GM21737 (cell line): ENCODE measurements around the gene C1GALT1C1L.
"Not testable (repeated sequence)": the region's sequence is repeated elsewhere in the genome, so short reads cannot be mapped to it uniquely, and the experiment has no call there.

ENCODE experiments used
- ATAC-seq: cut with Tn5 transposase; IDR thresholded peaks from one replicate; pipeline ENCODE4 v1.9.1; 2021; ENCODE audit warnings: mild to moderate bottlenecking, moderate library complexity; ENCODE audit not compliant: unreplicated experiment

C1GALT1C1L gene

DNA sequence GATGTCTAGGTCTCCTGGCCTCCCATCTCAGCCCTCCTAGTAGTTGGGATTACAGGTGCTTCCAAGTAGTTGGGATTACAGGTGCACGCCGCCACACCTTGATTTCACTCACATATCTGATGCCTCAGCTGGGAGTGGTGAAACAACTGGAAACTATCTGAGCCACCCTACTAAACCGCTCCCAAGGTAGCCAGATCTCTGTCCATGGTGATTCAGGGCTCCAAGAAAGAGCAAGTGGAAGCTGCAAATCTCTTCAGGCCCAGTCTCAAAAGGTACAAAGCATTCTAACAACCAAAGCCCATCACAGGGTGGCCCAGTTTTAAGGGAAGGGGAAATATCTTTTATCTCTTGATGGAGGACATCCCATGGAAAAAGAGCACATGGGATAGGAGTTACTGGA, 19.0 kb downstream of the C1GALT1C1L start:
- ATAC-seq = no peak

DNA sequence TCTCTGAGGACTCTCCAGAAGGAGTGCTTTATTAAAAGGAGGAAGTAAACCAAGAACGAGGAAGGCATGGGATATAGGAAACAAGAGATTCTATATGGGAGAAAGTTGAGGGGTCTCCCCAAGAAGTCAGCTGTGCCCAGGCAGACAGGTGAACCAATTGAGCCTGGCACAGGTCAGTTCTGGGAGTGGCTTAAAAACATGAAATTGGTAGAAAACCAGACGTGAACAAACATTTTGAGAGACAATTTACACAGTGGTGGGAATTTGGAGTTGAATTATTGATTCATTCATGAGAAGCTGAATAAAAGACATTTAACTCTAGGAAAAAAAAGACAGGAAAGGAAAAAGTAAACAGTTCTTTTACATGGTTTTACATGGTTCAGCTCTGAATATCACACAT, 22.7 kb downstream of the C1GALT1C1L start:
- no peak for ATAC-seq

DNA sequence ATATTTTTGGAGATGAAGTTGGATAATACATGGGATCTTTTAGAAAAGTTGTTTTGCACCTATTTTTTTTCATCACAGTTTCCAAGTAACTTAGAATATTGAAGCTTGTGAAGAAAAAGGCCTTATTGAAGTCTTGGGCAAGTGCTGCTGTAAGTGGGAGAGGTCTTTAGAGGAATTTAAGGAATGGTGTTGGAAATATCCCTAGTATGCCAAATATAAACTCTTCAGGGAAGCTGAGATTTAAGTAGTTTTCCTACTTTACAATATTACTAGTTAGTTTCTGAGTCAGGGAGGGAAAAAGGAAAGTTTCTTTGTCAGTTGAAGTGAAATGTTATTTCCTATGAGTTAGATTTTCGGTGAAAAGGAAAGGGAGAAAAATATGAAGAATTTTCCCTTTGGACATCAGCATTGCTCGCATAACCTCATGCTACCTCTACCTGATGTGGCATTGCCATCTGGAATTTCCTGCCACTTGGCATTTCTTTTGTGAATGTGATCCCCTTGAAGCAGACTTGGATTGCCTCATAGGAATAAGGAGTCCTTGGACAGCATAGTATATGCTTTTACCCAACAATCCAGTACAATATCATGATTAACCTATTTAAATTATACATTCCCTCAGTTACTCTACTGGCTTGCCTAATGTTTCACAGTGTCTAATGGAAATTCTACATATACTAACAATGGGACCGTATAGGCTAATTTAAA, 27.1 kb downstream of the C1GALT1C1L start:
- ATAC-seq = no peak

DNA sequence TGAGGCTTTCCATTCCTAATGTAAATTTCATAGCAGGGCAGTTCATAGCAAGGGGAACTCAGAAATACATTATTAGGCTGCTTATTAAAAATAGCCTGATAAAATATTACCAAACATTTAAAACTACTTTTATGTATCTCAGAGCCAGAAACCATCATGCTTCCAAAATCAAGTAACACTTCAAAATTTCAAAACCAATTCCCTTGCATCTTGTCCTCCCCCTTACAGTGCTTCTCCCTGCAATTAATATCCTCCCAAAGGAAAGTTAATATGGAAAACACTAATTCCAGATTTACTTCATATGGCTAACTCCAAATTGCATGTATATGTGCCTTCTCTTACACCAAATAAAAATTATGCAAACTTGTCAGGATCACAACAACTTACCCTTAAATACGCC, 32.5 kb downstream of the C1GALT1C1L start:
- no peak for ATAC-seq

DNA sequence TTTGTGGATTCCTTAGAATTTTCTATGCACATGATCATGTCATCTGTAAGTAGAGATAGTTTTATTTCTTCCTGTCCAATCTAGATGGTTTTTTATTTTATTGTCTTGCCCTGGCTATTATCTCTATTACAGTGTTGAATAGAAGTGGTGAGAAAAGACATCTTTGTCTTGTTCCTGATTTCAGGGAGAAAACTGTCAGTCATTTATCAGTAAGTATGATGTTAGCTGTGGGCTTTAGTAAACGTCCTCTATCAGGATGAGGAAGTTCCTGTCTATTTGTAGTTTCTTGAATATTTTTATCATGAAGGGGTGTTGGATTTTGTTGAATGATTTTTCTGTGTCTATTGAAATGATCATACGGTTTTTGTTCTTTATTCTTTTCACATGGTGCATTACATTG, 33.9 kb downstream of the C1GALT1C1L start:
- ATAC-seq = no peak

DNA sequence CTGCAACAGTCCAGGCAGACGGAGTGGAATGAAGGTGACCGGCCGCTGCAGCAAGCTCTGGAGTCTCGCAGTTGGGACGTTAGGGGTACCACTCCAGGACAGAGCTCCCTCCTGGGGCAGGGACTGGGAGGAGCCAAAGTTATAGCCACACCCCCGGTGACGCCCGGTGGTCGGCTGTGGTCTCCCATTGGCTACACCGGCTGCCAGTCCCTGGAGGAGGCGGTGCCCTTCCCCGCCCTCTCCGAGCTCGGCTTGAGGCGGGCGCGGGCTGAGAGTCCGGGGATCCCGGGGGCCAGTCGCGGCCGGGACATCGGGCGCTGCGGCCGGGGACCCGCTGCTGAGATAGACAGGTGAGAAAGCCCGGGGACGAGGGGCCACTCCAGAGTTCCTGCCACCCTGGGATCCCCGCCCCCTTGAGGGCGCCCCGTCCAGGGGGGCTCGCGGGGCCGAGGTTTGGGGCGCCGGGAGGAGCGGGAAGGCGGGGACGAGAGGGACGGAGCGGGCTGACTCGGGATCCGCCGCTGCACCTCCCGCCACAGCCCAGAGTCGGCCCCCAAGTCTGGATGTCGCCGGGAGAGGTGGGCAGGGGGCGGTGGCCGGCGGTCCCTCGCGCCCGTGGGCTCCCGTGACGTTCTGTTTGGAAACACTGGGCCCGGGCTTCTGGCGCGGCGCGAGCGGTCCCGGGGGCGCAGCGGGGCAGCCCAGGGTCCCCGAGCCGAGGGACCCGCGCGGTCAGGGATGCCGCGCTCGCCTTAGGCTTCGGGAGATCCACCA, 39.0 kb downstream of the C1GALT1C1L start, which contains the start of gene PLEKHH2:
PLEKHH2 (plus strand) TSS at position 231 of the 774 bp plus-strand sequence. CDS start 7,414 bp downstream, outside the sequence.
- peak; percentile 100 for ATAC-seq

DNA sequence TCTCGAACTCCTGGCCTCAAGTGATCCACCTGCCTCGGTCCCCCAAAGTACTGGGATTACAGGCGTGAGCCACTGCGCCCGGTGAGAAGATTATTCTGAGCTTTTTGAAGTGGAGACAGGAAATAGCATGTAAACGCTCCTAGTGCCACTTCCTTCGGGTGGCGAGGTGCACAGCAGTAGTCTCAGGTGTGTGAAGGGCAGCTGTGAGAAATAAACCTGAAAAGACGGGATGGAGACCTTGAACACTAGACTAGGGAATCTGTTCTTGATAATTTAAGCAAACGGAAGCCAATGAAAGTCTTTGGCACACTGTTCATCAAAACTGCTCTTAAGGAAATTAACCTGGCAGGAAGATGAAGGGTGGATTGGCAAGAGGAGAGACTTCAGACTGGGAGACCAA, 39.6 kb downstream of the C1GALT1C1L start:
- ATAC-seq = no peak

DNA sequence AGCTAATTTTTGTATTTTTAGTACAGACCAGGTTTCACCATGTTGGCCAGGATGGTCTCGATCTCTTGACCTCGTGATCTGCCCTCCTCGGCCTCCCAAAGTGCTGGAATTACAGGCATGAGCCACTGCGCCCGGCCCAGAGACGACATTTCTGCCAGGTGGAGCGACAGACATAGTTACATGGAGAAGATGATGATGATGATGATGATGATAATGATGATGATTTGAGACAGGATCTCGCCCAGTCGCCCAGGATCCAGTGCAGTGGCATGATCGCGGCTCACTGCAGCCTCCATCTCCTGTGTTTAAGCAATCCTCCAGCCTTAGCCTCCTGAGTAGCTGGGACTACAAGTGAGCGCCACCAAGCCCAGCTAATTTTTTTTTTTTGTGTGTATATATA, 40.1 kb downstream of the C1GALT1C1L start:
- not testable (repeated sequence) for ATAC-seq

DNA sequence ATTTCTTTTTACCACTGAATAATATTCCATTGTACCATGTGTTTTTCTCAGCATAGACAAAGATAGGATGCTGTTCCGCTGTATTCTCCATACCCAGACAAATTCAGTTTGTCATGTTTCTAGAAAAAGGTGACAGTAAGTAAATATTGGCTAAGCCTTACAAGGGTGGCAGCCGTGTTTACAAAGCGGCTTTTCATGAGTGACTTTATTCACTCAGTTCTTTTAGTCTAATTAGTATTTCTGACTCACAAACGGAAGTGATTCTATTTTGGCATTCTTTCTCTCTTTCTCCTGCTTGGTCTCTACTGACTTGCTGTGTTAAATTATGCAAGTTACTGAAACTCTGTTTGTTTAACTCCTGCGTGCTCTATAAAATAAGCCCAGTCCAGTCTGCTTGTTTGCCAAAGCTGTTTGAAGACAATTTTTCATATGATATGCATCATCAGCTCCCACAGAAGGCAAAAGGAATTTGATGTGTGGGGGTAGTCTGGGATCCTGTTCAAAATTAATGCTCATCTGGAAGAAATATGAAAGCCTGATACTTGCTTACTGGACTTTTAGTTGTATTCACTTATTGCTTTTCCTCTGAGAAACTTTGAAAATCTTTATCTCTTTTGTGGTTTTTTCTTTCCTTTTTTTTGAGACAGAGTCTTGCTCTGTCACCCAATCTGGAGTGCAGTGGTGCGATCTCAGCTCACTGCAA, 41.5 kb downstream of the C1GALT1C1L start:
- no peak for ATAC-seq

DNA sequence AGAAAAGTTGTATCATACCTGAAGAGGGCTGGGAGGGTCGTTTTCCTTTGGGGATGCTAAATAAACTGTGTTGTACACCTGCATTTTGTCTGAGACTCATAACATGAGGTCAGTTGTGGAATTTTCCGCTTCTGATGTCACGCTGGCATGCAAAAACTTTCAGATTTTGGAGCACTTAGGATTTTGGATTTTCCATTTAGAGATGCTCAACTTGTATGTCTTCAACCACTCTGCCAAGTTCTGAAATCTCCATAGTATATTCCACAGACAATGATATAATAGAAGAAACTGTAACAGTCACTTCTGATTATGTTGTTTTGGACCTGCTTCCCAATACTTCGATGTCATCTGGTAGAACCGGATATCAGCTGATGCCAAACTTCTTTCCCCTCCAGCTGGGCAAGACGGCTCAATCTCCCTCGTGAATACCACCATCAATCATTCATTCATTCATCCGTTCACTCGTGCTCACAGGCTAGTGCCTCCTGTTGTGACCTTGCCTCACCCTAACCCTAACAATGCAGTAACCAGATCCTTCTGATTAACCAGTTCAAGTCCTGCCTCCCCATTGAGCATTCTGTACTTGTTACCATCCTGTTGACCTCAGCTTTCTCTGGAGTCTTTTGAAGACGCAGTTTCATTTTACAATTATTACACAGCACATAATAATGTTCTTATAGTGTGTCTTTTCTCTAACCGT, 44.5 kb downstream of the C1GALT1C1L start:
- no peak for ATAC-seq
